WTC11 (cell line): ENCODE results near the gene MYH10. TPM values are rescaled to one million over a fixed set of nuclear protein-coding genes. Genes with fewer than 3 reads are reported as not detected.

Experiments used
- ATAC-seq: fragments of 200-7000 bp; cut with Tn5 transposase; 2 replicates; pipeline ENCODE4 v1.10.0; 2021; ENCODE audit warnings: mild to moderate bottlenecking, moderate library complexity
- CTCF ChIA-PET: fragments of 300-600 bp; sonication (Branson Sonifier 250); formaldehyde crosslinking; loops from one replicate; lab custom pipeline; 2021; ENCODE audit warnings: antibody characterized with exemption; lab: Charles Lee
- POLR2A ChIA-PET: fragments of 350-600 bp; sonication (Branson Sonifier 250); formaldehyde crosslinking; loops from one replicate; lab custom pipeline; 2021; ENCODE audit warnings: antibody characterized with exemption; lab: Charles Lee
- DNase-seq: peaks from one replicate; pipeline ENCODE4 v3.0.0; 2021; ENCODE audit warnings: low spot score
- H3K27ac Mint-ChIP-seq: 2 replicates; pipeline ENCODE4 v1.8.0; 2021; ENCODE audit warnings: mixed read lengths
- H3K27me3 Mint-ChIP-seq: 2 replicates; pipeline ENCODE4 v1.8.0; 2021; ENCODE audit warnings: low read depth, mild to moderate bottlenecking, moderate library complexity, mixed read lengths
- H3K36me3 Mint-ChIP-seq: 2 replicates; pipeline ENCODE4 v1.8.0; 2021; ENCODE audit warnings: mixed read lengths
- H3K4me1 Mint-ChIP-seq: 2 replicates; pipeline ENCODE4 v1.8.0; 2022; ENCODE audit warnings: mixed read lengths
- H3K4me3 Mint-ChIP-seq: 2 replicates; pipeline ENCODE4 v1.8.0; 2021; ENCODE audit warnings: mild to moderate bottlenecking, moderate library complexity, mixed read lengths
- H3K9me3 Mint-ChIP-seq: 2 replicates; pipeline ENCODE4 v1.8.0; 2021; ENCODE audit warnings: mixed read lengths
- ATF1 ChIP-seq: sonication (generic); formaldehyde crosslinking; IDR thresholded peaks from 2 replicates; pipeline ENCODE4 v1.8.1; 2023; ENCODE audit warnings: mild to moderate bottlenecking, moderate library complexity, missing genetic modification reagents
- CREM ChIP-seq: sonication (generic); formaldehyde crosslinking; IDR thresholded peaks from 2 replicates; pipeline ENCODE4 v1.8.1; 2022; ENCODE audit warnings: mild to moderate bottlenecking, missing genetic modification reagents, moderate library complexity
- FOXP1 ChIP-seq: sonication (generic); formaldehyde crosslinking; IDR thresholded peaks from 2 replicates; pipeline ENCODE4 v1.8.0; 2022; ENCODE audit warnings: missing genetic modification reagents, mild to moderate bottlenecking, moderate library complexity, borderline replicate concordance
- GRHL2 ChIP-seq: fragments of 250-450 bp; sonication (Bioruptor Pico); IDR thresholded peaks from 2 replicates; pipeline ENCODE4 v1.8.0; 2022; ENCODE audit warnings: mild to moderate bottlenecking, moderate library complexity; ENCODE audit not compliant: insufficient replicate concordance, severe bottlenecking
- NFYB ChIP-seq: sonication (generic); formaldehyde crosslinking; conservative IDR thresholded peaks from 2 replicates; pipeline ENCODE4 v1.8.0; 2022; ENCODE audit warnings: low read depth, missing genetic modification reagents
- RORB ChIP-seq: fragments of 250-450 bp; sonication (Bioruptor Pico); IDR thresholded peaks from 2 replicates; pipeline ENCODE4 v1.9.0; 2021; ENCODE audit warnings: mild to moderate bottlenecking
- TP53 ChIP-seq: sonication (generic); formaldehyde crosslinking; IDR thresholded peaks from 2 replicates; pipeline ENCODE4 v1.8.1; 2023; ENCODE audit warnings: mild to moderate bottlenecking, missing genetic modification reagents
- ZNF121 ChIP-seq: sonication (generic); formaldehyde crosslinking; IDR thresholded peaks from 2 replicates; pipeline ENCODE4 v1.8.0; 2023; ENCODE audit warnings: missing genetic modification reagents
- ZNF138 ChIP-seq: sonication (generic); formaldehyde crosslinking; conservative IDR thresholded peaks from 2 replicates; pipeline ENCODE4 v1.8.1; 2022; ENCODE audit warnings: mild to moderate bottlenecking, moderate library complexity, missing genetic modification reagents
- ZNF317 ChIP-seq: sonication (generic); formaldehyde crosslinking; IDR thresholded peaks from 2 replicates; pipeline ENCODE4 v1.8.1; 2023; ENCODE audit warnings: low read depth, mild to moderate bottlenecking, moderate library complexity, missing genetic modification reagents, borderline replicate concordance
- total RNA-seq: library from RNA; stranded (reverse); gene quantifications from 3 replicates; pipeline ENCODE4 v1.2.3, GENCODE V29; 2021
- TF ChIP-seq, protein P1 (sequence below): fragments of 250-450 bp; sonication (Bioruptor Pico); IDR thresholded peaks from 2 replicates; pipeline ENCODE4 v2.1.2; 2022; ENCODE audit warnings: mild to moderate bottlenecking, moderate library complexity
- TF ChIP-seq, protein P2 (sequence below): sonication (generic); formaldehyde crosslinking; IDR thresholded peaks from 2 replicates; pipeline ENCODE4 v1.8.0; 2022; ENCODE audit warnings: mild to moderate bottlenecking, missing genetic modification reagents
- TF ChIP-seq, protein P3 (sequence below): fragments of 250-450 bp; sonication (Bioruptor Pico); conservative IDR thresholded peaks from 2 replicates; pipeline ENCODE4 v1.9.0; 2021; ENCODE audit warnings: mild to moderate bottlenecking
- TF ChIP-seq, protein P4 (sequence below): sonication (generic); formaldehyde crosslinking; IDR thresholded peaks from 2 replicates; pipeline ENCODE4 v1.8.1; 2022; ENCODE audit warnings: mild to moderate bottlenecking, moderate library complexity, missing genetic modification reagents
- TF ChIP-seq, protein P5 (sequence below): sonication (generic); formaldehyde crosslinking; IDR thresholded peaks from 2 replicates; pipeline ENCODE4 v1.8.1; 2022; ENCODE audit warnings: low read depth, mild to moderate bottlenecking, moderate library complexity, missing genetic modification reagents, borderline replicate concordance
- TF ChIP-seq, protein P6 (sequence below): sonication (generic); formaldehyde crosslinking; IDR thresholded peaks from 2 replicates; pipeline ENCODE4 v1.8.1; 2023; ENCODE audit warnings: mild to moderate bottlenecking, missing genetic modification reagents, borderline replicate concordance
- TF ChIP-seq, protein P7 (sequence below): sonication (generic); formaldehyde crosslinking; IDR thresholded peaks from 2 replicates; pipeline ENCODE4 v1.8.1; 2023; ENCODE audit warnings: mild to moderate bottlenecking, moderate library complexity, missing genetic modification reagents

MYH10 gene
- total RNA-seq, 1 experiment from 2014 or later, result 231 TPM

DNA sequence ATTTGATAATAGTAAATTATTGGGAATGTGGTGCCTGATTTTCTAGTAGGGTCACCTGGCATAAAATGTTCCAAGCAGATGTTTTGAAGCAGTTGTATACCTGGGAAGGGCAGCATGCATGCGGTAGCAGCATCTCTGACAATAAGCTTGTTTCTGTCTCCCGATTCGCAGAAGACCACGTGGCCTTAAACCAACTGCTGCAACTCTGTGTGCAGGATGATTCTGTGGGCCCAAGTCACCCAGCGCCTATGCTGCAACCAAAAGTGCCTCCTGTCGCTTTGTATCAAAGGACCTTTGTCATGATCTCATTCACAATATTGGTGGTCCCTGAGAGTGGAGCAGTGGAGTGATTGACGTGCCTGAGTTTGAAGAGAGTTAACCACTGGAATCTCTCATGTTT lies 186.8 kb downstream of the MYH10 start:
- DNase-seq, result no peak
- no peak for TF ChIP-seq ZNF138 (CRISPR knock-in tag)
- TF ChIP-seq, protein P1, sequence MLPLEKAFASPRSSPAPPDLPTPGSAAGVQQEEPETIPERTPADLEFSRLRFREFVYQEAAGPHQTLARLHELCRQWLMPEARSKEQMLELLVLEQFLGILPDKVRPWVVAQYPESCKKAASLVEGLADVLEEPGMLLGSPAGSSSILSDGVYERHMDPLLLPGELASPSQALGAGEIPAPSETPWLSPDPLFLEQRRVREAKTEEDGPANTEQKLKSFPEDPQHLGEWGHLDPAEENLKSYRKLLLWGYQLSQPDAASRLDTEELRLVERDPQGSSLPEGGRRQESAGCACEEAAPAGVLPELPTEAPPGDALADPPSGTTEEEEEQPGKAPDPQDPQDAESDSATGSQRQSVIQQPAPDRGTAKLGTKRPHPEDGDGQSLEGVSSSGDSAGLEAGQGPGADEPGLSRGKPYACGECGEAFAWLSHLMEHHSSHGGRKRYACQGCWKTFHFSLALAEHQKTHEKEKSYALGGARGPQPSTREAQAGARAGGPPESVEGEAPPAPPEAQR (CRISPR knock-in tag), result no peak
- H3K36me3 Mint-ChIP-seq, result peaks cover 25% of the 10 kb centered on the region
- no peaks in the 10 kb centered on the region for H3K9me3 Mint-ChIP-seq
- no peak for ATAC-seq
- H3K27me3 Mint-ChIP-seq, result no peaks in the 10 kb centered on the region
- POLR2A ChIA-PET, result no interaction called here
- H3K27ac Mint-ChIP-seq, result peak overlapping the region; percentile 59
- no peak overlapping the region for H3K4me3 Mint-ChIP-seq
- CTCF ChIA-PET, result interaction anchor here (1.4 kb wide), 1 partner anchor 34 kb away, joined by 3 read pairs; no protein-coding TSS in a partner anchor
- H3K4me1 Mint-ChIP-seq, result peaks cover 16% of the 10 kb centered on the region

DNA sequence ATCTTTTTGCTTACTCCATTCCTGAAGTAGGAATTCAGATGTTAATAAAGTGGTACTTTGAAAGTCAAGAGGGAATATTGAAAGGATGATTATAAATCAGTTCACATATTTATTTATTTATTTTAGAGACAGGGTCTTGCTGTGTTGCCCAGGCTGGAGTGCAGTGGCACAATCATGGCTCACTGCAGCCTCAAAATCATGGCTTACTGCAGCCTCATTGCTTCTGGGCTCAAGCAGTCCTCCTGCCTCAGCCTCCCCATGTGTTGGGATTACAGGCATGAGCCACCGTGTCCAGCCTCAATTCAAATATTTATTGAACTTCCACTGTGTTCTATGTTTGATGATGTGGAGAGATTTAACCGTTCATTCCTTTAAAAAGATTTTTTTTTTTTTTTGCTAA lies 188.2 kb downstream of the MYH10 start:
- H3K4me3 Mint-ChIP-seq, result no peak overlapping the region
- DNase-seq (no peak), ATAC-seq (no peak)
- H3K9me3 Mint-ChIP-seq, result no peaks in the 10 kb centered on the region
- H3K36me3 Mint-ChIP-seq, result peaks cover 15% of the 10 kb centered on the region
- TF ChIP-seq NFYB (CRISPR knock-in tag), result no peak
- peak; percentile 89 for TF ChIP-seq ZNF121 (CRISPR knock-in tag)
- H3K4me1 Mint-ChIP-seq, result peaks cover 9% of the 10 kb centered on the region
- ChIA-PET CTCF (interaction anchor here (1.4 kb wide), 1 partner anchor 32 kb away, joined by 3 read pairs; no protein-coding TSS in a partner anchor), POLR2A (interaction anchor here (0.7 kb wide), 1 partner anchor 62 kb away, joined by 9 read pairs; no protein-coding TSS in a partner anchor)
- no peak overlapping the region for H3K27ac Mint-ChIP-seq
- no peaks in the 10 kb centered on the region for H3K27me3 Mint-ChIP-seq

DNA sequence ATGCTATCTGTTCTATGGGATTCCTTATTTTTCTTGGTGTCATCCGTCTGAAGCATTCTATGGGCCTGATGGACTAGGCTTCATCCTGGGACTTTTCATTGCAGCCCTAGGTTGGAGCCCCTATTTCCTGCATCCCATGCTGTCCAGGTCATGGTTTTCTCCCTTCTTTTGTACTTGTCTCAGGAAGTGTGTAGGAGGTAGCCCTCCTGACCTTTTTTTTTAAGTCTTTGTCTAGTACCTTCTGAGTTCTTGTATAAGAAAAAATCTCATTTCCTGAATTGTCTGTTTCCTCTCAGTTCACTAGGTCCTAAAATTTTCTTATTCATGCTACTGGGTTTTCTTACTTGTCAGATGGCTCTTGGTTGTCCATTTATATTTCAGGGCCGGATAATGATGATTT lies 188.8 kb downstream of the MYH10 start:
- peaks cover 15% of the 10 kb centered on the region for H3K36me3 Mint-ChIP-seq
- H3K4me3 Mint-ChIP-seq, result no peak overlapping the region
- ATAC-seq (no peak), DNase-seq (no peak)
- no peaks in the 10 kb centered on the region for H3K27me3 Mint-ChIP-seq
- POLR2A ChIA-PET, result no interaction called here
- H3K9me3 Mint-ChIP-seq, result no peaks in the 10 kb centered on the region
- H3K4me1 Mint-ChIP-seq, result peaks cover 9% of the 10 kb centered on the region
- CTCF ChIA-PET, result interaction anchor here (0.8 kb wide), 1 partner anchor 58 kb away, joined by 3 read pairs; no protein-coding TSS in a partner anchor
- H3K27ac Mint-ChIP-seq, result no peak overlapping the region
- TF ChIP-seq TP53 (CRISPR knock-in tag) (no peak), RORB (CRISPR knock-in tag) (no peak), ZNF317 (CRISPR knock-in tag) (no peak), CREM (CRISPR knock-in tag) (no peak), ATF1 (CRISPR knock-in tag) (no peak), FOXP1 (no peak), GRHL2 (CRISPR knock-in tag) (no peak), ZNF121 (CRISPR knock-in tag) (no peak)
- TF ChIP-seq, protein P2, sequence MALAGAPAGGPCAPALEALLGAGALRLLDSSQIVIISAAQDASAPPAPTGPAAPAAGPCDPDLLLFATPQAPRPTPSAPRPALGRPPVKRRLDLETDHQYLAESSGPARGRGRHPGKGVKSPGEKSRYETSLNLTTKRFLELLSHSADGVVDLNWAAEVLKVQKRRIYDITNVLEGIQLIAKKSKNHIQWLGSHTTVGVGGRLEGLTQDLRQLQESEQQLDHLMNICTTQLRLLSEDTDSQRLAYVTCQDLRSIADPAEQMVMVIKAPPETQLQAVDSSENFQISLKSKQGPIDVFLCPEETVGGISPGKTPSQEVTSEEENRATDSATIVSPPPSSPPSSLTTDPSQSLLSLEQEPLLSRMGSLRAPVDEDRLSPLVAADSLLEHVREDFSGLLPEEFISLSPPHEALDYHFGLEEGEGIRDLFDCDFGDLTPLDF (CRISPR knock-in tag), result no peak
- TF ChIP-seq, protein P3, sequence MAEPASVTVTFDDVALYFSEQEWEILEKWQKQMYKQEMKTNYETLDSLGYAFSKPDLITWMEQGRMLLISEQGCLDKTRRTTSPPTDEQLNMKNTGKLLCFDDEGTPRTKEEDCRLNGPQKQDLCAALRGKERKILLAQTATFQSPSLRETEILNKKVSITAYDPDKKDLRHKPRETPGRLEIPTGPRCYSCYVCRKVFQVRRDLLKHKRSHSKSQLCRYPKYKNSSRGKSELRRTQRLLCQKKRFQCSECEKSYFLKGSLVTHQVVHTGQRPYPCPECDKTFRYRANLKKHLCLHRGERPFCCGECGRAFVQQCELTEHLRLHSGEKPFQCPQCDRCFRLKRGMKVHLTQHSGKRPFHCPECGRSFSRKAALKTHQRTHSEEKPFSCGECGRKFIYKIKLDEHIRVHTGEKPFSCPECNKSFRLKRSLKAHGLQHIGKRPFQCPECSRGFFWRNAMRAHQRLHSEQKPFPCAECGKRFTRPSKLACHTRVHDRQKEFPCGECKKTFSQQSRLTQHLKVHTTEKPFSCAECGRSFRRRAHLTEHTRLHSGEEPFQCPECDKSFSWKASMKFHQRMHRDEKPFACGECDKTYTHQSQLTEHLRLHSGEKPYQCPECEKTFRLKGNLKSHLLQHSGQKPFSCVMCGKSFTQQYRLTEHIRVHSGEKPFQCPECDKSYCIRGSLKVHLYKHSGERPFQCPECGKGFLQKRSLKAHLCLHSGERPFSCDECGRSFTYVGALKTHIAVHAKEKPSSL (CRISPR knock-in tag), result no peak
- TF ChIP-seq, protein P4, sequence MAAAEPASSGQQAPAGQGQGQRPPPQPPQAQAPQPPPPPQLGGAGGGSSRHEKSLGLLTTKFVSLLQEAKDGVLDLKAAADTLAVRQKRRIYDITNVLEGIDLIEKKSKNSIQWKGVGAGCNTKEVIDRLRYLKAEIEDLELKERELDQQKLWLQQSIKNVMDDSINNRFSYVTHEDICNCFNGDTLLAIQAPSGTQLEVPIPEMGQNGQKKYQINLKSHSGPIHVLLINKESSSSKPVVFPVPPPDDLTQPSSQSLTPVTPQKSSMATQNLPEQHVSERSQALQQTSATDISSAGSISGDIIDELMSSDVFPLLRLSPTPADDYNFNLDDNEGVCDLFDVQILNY (CRISPR knock-in tag), result no peak
- TF ChIP-seq, protein P5, sequence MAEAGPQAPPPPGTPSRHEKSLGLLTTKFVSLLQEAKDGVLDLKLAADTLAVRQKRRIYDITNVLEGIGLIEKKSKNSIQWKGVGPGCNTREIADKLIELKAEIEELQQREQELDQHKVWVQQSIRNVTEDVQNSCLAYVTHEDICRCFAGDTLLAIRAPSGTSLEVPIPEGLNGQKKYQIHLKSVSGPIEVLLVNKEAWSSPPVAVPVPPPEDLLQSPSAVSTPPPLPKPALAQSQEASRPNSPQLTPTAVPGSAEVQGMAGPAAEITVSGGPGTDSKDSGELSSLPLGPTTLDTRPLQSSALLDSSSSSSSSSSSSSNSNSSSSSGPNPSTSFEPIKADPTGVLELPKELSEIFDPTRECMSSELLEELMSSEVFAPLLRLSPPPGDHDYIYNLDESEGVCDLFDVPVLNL, result no peak
- TF ChIP-seq, protein P6, sequence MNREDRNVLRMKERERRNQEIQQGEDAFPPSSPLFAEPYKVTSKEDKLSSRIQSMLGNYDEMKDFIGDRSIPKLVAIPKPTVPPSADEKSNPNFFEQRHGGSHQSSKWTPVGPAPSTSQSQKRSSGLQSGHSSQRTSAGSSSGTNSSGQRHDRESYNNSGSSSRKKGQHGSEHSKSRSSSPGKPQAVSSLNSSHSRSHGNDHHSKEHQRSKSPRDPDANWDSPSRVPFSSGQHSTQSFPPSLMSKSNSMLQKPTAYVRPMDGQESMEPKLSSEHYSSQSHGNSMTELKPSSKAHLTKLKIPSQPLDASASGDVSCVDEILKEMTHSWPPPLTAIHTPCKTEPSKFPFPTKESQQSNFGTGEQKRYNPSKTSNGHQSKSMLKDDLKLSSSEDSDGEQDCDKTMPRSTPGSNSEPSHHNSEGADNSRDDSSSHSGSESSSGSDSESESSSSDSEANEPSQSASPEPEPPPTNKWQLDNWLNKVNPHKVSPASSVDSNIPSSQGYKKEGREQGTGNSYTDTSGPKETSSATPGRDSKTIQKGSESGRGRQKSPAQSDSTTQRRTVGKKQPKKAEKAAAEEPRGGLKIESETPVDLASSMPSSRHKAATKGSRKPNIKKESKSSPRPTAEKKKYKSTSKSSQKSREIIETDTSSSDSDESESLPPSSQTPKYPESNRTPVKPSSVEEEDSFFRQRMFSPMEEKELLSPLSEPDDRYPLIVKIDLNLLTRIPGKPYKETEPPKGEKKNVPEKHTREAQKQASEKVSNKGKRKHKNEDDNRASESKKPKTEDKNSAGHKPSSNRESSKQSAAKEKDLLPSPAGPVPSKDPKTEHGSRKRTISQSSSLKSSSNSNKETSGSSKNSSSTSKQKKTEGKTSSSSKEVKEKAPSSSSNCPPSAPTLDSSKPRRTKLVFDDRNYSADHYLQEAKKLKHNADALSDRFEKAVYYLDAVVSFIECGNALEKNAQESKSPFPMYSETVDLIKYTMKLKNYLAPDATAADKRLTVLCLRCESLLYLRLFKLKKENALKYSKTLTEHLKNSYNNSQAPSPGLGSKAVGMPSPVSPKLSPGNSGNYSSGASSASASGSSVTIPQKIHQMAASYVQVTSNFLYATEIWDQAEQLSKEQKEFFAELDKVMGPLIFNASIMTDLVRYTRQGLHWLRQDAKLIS (CRISPR knock-in tag), result no peak
- TF ChIP-seq, protein P7, sequence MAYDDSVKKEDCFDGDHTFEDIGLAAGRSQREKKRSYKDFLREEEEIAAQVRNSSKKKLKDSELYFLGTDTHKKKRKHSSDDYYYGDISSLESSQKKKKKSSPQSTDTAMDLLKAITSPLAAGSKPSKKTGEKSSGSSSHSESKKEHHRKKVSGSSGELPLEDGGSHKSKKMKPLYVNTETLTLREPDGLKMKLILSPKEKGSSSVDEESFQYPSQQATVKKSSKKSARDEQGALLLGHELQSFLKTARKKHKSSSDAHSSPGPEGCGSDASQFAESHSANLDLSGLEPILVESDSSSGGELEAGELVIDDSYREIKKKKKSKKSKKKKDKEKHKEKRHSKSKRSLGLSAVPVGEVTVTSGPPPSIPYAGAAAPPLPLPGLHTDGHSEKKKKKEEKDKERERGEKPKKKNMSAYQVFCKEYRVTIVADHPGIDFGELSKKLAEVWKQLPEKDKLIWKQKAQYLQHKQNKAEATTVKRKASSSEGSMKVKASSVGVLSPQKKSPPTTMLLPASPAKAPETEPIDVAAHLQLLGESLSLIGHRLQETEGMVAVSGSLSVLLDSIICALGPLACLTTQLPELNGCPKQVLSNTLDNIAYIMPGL, result no peak
